ENCODE measurements around the gene ABHD2.

The ABHD2 gene

DNA sequence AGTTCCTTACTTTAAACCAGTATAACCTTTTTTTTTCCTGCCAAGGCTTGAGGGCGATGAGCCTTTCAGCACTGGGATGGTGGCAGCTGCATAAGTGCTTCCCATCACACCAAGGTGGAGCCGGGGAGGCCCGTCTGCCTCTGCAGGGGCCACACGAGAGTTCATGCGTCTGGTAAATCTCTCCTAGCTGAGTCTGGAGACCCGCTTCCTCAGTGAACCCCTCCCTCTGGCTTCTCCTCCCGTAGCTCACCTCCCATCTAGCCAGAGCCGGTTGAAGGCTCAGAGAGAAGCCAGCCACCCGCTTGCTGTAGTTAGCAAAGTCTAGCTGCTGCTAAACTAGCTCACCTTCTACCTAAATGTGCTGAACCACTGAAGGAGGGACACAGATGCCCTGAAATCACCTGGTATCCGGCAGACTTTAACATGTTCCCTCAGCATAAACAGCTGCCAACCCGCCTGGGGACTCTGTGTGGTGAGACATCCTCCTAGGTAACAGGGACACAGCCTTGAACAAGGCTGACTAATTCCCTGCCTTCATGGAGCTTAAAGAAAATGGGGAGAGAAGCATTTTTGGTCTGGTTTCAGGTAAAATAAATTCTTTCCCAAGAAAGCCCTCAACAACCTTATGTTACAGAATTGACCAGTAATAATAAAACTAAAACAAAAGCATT, 90.2 kb downstream of the ABHD2 start:
- peaks cover 42% of the 10 kb centered on the region for H3K4me1 Mint-ChIP-seq
- peak overlapping the region; percentile 95 for H3K27ac Mint-ChIP-seq
- H3K27me3 Mint-ChIP-seq: no peaks in the 10 kb centered on the region
- ATAC-seq: no peak
- H3K9me3 Mint-ChIP-seq: no peaks in the 10 kb centered on the region
- H3K4me3 Mint-ChIP-seq: no peak overlapping the region
- no peak for DNase-seq
- H3K36me3 Mint-ChIP-seq (ENCODE audit: low read depth): peaks cover 33% of the 10 kb centered on the region

DNA sequence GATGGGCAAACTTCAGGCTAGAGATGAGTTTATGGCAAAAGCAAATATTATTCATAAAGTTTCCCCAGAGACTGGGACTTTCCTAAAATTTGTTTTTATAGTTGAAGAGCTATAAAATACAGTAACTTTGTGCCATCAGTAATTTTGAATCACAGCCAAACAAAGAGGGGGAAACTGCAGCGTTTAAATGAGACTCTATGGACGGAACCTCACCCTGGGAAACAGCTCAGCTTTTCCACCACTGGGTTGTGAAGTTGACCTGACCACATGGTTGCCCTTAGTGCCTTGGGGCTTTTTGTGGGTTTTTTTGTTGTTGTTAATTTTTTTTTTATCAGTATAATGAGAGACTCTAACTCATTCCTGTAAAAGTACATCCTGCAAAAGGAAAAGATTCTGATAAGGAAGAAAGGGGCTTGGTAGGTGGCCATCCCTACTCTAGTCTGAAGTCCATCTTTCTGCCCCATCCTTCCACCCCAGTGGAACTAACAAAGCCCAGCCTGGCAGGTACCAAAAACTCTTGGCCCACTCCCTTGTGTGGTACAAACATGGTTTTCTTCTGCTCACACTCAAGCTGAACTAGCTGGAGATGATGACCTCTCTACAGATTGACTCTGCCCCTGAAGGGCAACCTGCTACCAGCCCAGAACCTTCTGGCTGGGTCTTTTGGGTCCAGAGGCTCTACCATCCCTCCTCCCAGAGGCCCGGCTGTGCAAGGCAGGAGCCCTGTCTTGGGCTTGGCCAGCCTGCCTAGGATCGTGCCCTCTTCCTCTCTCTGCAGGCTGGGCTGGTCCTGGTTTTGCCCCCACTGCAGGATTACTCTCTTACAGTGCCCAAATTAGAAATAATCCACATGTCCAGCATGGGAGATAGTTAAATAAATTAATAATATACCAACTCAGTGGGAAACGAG, 92.0 kb downstream of the ABHD2 start:
- peak; percentile 88 for ATAC-seq
- Mint-ChIP-seq H3K27ac (peak overlapping the region; percentile 95), H3K36me3 (ENCODE audit: low read depth) (peaks cover 36% of the 10 kb centered on the region), H3K9me3 (no peaks in the 10 kb centered on the region), H3K4me3 (peak overlapping the region; percentile 53), H3K4me1 (peaks cover 52% of the 10 kb centered on the region), H3K27me3 (no peaks in the 10 kb centered on the region)
- peak; percentile 70 for DNase-seq

DNA sequence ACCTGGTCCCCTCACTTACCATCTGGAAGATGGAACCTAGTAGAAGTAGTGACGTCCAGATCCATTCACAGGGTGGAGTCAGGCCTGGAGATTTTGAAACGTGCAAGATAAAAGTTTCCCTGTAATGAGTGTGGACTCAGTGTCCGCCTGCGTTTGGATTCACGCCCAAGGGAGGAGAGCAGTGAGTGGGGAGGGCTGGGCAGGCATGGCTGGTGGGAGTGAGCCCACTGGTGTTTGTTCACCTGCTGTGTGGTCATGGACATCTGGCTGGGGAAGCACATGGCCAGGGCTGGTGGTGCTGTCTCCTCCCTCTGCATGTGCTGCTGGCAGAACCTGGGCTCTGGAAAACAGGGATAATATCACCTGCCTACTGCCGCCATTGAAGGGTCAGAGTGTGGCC, 96.1 kb downstream of the ABHD2 start:
- no peaks in the 10 kb centered on the region for H3K27me3 Mint-ChIP-seq
- H3K4me3 Mint-ChIP-seq: no peak overlapping the region
- H3K27ac Mint-ChIP-seq: no peak overlapping the region
- peaks cover 44% of the 10 kb centered on the region for H3K4me1 Mint-ChIP-seq
- no peaks in the 10 kb centered on the region for H3K9me3 Mint-ChIP-seq
- DNase-seq (no peak), ATAC-seq (no peak)
- H3K36me3 Mint-ChIP-seq (ENCODE audit: low read depth): peaks cover 27% of the 10 kb centered on the region

DNA sequence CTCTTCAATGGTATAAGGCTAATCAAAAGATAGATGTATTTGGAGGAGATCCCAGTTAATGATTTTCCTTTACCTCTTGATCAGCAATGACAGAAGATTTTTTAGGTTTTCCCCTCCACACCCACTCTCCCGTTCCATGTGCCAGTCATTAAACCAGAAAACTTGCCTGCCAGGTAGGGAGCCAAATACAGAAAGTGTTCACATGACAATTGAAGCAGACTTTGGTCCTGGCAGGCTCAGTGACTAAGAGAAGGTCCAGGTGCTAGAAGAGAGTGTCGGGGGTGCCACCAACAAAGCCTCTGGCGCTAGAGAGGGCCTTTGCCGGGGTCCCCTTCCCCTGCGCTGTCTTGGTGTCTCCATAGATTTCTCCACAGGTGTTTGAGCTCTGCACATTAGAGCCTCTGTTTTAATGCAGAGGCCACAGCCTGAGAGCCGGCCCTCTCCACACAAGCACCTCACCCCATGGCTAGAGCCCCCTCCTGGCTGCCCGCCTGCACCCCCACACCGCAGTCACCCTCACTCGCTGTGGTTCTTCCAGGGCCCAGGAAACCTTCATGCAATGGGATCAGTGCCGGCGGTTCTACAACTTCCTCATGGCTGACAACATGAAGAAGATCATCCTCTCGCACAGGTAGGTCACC, 96.8 kb downstream of the ABHD2 start:
- H3K9me3 Mint-ChIP-seq: no peaks in the 10 kb centered on the region
- peaks cover 27% of the 10 kb centered on the region for H3K36me3 Mint-ChIP-seq (ENCODE audit: low read depth)
- ATAC-seq: no peak
- DNase-seq: no peak
- H3K27me3 Mint-ChIP-seq: no peaks in the 10 kb centered on the region
- peaks cover 38% of the 10 kb centered on the region for H3K4me1 Mint-ChIP-seq
- H3K4me3 Mint-ChIP-seq: no peak overlapping the region
- H3K27ac Mint-ChIP-seq: no peak overlapping the region

DNA sequence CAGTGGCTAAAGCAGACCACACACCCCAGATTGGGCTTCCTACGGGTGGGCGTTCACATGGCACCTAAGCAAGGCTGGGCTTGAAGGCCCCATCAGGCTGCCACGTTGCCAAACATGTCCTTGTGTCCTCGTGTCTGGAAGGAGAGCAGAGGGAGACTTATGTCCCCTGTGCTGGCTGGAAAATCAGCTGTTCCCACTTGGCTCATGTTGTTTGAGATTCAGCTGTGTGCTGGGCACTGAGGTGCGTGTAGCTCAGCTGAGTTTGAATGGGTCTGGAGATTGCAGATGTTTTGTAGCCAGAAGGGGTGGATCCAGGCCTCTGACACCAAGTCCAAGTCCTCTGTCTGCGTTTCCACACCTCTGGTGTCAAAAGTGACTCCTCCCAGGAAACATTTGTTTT, 98.5 kb downstream of the ABHD2 start:
- no peak overlapping the region for H3K27ac Mint-ChIP-seq
- H3K27me3 Mint-ChIP-seq: no peaks in the 10 kb centered on the region
- peaks cover 24% of the 10 kb centered on the region for H3K4me1 Mint-ChIP-seq
- DNase-seq: no peak
- ATAC-seq: no peak
- no peaks in the 10 kb centered on the region for H3K9me3 Mint-ChIP-seq
- H3K4me3 Mint-ChIP-seq: no peak overlapping the region
- peaks cover 28% of the 10 kb centered on the region for H3K36me3 Mint-ChIP-seq (ENCODE audit: low read depth)

DNA sequence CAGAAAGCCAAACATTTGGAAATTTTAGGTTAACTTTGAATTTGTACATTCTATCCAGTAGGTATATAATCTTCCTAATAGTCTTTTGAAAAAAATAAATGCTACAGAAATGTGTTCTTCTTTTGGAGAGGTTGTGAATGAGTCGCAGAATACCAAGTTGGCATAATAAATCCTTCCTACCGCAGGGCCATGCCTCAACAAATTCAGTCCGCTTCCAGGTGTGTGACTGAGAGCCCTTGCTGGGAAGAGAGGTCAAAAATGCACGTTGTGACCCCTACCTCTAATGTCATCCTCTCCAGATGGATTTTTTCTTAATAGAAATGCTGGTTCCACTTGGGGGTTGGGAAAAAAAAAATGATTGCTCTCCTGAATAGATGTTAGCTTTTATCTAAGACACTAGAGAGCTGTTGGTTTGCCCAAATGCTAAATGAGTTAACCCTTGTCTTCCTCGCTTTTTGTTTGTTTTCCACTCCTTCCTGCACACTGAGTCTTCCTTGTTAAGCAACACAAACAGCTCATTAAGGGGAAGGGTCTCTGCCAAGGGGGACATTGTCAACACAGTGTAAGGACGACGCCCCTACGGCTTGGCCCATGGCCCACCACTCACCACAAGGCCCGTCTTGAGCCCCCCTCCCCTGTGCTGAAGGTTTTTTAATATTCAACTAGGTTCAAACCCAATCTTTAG, 99.2 kb downstream of the ABHD2 start:
- Mint-ChIP-seq H3K27me3 (no peaks in the 10 kb centered on the region), H3K27ac (peak overlapping the region; percentile 20), H3K9me3 (no peaks in the 10 kb centered on the region), H3K4me1 (peaks cover 23% of the 10 kb centered on the region), H3K36me3 (ENCODE audit: low read depth) (peaks cover 28% of the 10 kb centered on the region), H3K4me3 (no peak overlapping the region)
- DNase-seq (no peak), ATAC-seq (no peak)

DNA sequence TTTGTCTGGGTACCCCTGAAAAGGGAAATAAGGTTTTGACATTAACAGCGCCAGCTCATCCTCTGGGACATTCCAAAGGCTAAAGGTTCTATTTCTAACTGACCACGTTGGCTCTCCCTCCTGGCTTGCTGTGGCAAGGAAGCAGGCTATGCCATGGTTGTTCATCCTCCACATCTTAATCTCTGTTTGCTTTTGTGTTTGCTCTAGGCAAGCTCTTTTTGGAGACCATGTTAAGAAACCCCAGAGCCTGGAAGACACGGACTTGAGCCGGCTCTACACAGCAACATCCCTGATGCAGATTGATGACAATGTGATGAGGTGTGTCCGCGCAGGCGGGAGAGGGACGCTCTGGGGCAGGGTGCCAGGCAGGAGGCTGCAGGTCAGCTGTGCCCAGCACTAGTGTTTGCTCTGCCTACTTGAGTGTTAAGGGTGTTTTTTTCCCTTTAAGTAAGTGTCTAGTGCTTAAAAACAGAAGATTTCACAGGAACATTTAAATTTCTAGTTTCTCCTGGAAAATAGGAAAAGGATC, 99.8 kb downstream of the ABHD2 start:
- Mint-ChIP-seq H3K36me3 (ENCODE audit: low read depth) (peaks cover 28% of the 10 kb centered on the region), H3K27ac (no peak overlapping the region), H3K4me3 (no peak overlapping the region), H3K27me3 (no peaks in the 10 kb centered on the region), H3K4me1 (peaks cover 23% of the 10 kb centered on the region), H3K9me3 (no peaks in the 10 kb centered on the region)
- DNase-seq: no peak
- ATAC-seq: no peak

DNA sequence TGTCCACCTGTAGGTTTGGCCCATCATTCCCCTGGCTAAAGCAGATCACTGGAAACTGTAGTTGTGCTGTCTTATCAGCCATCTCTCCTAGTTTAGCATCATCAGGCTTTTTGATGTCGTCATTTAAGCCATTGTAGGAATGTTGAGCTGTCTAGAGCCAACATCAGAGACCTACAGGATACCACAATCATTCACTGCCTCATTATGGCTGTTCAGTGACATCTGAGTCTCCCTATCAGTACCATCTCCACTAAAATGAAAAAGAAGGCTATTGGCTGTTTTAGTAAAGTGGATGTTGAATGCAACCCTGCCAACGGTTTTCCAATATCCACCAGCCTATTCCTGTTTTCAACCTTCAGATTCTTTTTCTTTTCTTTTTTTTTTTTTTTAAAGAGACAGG, 103.9 kb downstream of the ABHD2 start:
- ATAC-seq (no peak), DNase-seq (no peak)
- Mint-ChIP-seq H3K27ac (no peak overlapping the region), H3K9me3 (no peaks in the 10 kb centered on the region), H3K4me3 (no peak overlapping the region), H3K4me1 (peaks cover 13% of the 10 kb centered on the region), H3K36me3 (ENCODE audit: low read depth) (peaks cover 30% of the 10 kb centered on the region), H3K27me3 (no peaks in the 10 kb centered on the region)

DNA sequence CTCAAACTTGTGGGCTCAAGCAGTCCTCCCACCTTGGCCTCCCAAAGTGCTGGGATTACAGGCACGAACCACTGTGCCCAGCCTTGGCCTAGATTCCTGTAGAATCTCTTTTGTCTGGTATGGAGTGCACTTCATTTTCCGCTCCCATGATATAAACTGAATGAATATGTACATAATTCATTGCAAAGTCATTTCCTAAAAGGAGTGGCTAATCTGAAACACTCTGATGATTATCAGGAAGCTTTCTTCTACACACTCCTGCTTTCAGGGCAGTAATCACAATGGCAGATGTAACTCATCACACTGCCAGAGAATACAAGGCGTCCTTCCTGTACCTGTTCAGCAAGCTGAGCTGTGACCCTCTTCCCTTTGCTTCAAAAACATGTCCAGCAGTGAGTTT, 104.5 kb downstream of the ABHD2 start:
- Mint-ChIP-seq H3K4me3 (no peak overlapping the region), H3K4me1 (peaks cover 20% of the 10 kb centered on the region), H3K9me3 (no peaks in the 10 kb centered on the region), H3K36me3 (ENCODE audit: low read depth) (peaks cover 30% of the 10 kb centered on the region), H3K27me3 (no peaks in the 10 kb centered on the region), H3K27ac (peak overlapping the region; percentile 14)
- DNase-seq (no peak), ATAC-seq (no peak)

DNA sequence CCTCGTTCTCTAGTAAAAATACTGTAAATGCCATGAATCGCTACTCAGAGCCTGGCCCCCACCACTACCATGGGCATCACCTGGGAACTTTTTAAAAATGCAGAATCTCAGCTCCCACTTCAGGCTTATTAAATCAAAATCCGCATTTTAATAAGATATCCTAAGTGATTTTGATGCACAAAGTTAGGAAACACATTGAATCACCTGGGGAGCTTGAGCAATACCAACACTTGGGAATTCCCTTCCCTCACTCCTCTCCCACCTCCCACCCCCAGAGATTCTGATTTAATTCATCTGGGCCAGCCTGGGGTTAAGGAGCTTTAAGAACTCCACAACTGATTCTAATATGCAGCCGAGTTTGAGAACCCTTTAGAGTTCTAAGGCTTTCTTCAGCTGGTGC, 106.4 kb downstream of the ABHD2 start:
- ATAC-seq: no peak
- Mint-ChIP-seq H3K4me3 (no peak overlapping the region), H3K36me3 (ENCODE audit: low read depth) (peaks cover 26% of the 10 kb centered on the region), H3K27me3 (no peaks in the 10 kb centered on the region), H3K4me1 (peaks cover 25% of the 10 kb centered on the region), H3K9me3 (no peaks in the 10 kb centered on the region), H3K27ac (no peak overlapping the region)
- no peak for DNase-seq

DNA sequence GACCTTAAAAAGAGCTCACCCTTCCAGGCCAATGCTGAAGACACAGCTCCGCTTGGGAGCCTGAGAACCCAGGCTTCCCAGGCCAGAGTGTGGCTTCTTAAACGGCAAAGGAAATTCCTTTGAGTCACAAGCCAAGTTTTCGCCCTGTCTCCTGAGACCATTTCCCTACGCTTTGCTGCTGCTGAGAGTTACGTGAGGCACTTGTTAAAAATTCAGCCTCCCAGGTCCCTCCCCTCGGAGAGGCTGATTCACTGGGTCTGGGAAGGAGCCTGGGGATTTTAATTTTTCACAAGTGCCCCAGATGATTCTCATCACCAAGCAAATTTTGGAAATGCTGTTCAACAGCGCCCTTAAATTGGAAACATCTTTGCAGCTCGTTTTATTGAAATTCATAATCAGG, 107.6 kb downstream of the ABHD2 start:
- Mint-ChIP-seq H3K9me3 (no peaks in the 10 kb centered on the region), H3K27ac (no peak overlapping the region), H3K27me3 (no peaks in the 10 kb centered on the region), H3K4me1 (peaks cover 25% of the 10 kb centered on the region), H3K4me3 (no peak overlapping the region), H3K36me3 (ENCODE audit: low read depth) (peaks cover 28% of the 10 kb centered on the region)
- DNase-seq (no peak), ATAC-seq (no peak)

DNA sequence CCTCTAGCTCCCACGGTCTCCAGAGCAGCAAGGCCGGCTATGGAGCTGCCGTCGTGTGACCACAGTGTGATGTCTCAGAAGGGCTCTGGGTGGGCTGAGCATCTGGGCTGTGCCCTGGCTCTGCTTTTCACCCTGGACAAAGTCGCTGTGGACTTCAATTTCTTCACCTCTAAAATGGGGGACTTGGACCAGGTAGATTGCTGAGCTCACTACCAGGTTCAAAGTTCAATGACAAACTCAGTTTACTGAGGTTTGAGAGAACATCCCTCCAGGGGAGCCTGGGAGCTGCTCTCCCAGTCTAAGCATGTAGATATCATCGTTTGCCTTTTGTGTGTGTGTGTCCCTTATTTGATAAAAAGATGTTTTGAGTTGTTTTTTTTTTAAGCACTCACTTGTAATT, 108.0 kb downstream of the ABHD2 start:
- ATAC-seq (no peak), DNase-seq (no peak)
- Mint-ChIP-seq H3K9me3 (no peaks in the 10 kb centered on the region), H3K27me3 (no peaks in the 10 kb centered on the region), H3K4me3 (no peak overlapping the region), H3K36me3 (ENCODE audit: low read depth) (peaks cover 24% of the 10 kb centered on the region), H3K4me1 (peaks cover 25% of the 10 kb centered on the region), H3K27ac (peak overlapping the region; percentile 57)

DNA sequence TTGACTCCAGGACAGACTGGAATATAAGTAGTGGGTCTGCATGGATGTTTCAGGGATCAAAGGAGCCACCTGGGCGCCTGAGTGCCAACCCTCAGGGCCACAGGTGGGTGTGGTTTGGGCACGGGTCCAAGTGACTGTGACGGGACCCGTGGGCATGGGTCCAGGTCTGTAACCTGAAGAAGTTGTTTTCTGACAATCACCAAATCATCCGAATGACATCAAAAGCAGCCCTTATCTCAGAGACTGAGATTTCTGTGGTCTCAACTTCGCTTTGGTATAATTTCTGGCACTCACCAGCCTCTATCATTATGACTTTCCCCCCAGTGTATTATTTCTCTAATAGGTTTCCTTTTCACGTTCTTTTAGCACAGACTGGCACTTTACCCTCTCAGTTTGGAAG, 108.7 kb downstream of the ABHD2 start:
- peak; percentile 56 for DNase-seq
- no peaks in the 10 kb centered on the region for H3K9me3 Mint-ChIP-seq
- H3K27ac Mint-ChIP-seq: peak overlapping the region; percentile 57
- no peaks in the 10 kb centered on the region for H3K27me3 Mint-ChIP-seq
- peaks cover 19% of the 10 kb centered on the region for H3K36me3 Mint-ChIP-seq (ENCODE audit: low read depth)
- H3K4me1 Mint-ChIP-seq: peaks cover 26% of the 10 kb centered on the region
- peak overlapping the region; percentile 3 for H3K4me3 Mint-ChIP-seq
- ATAC-seq: peak; percentile 72

DNA sequence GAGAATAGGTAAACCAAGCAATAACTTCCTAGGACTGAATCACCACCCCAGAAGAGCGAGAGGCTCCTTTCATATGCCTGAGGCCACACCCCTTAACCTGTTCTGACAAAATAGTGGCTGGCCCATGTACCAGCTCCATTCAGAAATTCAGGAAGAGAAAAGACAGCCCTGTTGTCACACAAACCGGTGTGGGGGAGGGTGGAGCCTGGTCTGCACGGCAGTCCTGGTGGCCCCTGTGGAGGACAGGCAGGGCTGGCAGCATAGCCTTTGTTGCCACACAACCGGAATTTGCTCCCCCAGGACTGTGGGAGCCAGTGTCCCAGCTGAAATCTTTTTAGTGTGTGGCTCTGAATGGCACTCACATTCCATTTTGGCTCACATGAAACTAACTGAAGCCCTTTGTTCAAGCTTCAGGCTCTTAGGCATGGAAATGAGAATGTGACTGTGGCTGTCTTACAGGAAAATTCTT, 109.3 kb downstream of the ABHD2 start:
- H3K36me3 Mint-ChIP-seq (ENCODE audit: low read depth): peaks cover 18% of the 10 kb centered on the region
- no peaks in the 10 kb centered on the region for H3K9me3 Mint-ChIP-seq
- peak overlapping the region; percentile 3 for H3K4me3 Mint-ChIP-seq
- H3K27me3 Mint-ChIP-seq: no peaks in the 10 kb centered on the region
- peak; percentile 72 for ATAC-seq
- peak overlapping the region; percentile 57 for H3K27ac Mint-ChIP-seq
- DNase-seq: no peak
- H3K4me1 Mint-ChIP-seq: peaks cover 29% of the 10 kb centered on the region
